EL (cell line): Measurements from ENCODE around the gene SPARCL1.
A peak's percentile ranks its signal among the peaks of the same experiment; 100 is the strongest.
"Not testable (repeated sequence)": the region's sequence is repeated elsewhere in the genome, so short reads cannot be mapped to it uniquely, and the experiment has no call there.

Source experiments
- DNase-seq: peaks from one replicate; pipeline ENCODE4 v3.0.0-alpha.2; 2016

Gene SPARCL1, protein sequence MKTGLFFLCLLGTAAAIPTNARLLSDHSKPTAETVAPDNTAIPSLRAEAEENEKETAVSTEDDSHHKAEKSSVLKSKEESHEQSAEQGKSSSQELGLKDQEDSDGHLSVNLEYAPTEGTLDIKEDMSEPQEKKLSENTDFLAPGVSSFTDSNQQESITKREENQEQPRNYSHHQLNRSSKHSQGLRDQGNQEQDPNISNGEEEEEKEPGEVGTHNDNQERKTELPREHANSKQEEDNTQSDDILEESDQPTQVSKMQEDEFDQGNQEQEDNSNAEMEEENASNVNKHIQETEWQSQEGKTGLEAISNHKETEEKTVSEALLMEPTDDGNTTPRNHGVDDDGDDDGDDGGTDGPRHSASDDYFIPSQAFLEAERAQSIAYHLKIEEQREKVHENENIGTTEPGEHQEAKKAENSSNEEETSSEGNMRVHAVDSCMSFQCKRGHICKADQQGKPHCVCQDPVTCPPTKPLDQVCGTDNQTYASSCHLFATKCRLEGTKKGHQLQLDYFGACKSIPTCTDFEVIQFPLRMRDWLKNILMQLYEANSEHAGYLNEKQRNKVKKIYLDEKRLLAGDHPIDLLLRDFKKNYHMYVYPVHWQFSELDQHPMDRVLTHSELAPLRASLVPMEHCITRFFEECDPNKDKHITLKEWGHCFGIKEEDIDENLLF

DNA sequence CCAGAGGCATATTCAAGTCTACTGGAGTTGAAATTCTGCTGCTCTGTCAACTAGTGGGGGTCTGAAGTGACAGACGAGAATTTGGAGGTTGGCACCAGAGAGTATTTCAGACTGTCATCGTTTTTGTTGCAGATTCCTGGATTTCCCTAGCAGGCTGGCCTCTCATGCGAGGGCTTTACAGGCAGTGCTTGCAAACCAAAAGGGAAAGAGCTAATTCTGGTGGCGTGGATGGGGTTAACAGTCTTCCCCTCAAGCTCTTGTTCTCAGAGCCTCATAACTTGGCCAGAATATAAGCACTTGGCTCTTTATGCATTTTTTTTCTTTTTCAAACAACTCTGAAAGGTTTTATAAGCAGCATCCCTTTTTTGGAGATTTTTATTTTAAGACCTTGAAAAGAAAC, at the start of gene SPARCL1:
Gene SPARCL1 (minus strand): TSS at position 190 of the 400 bp plus-strand sequence. CDS start 29,802 bp downstream, outside the sequence.
- no peak for DNase-seq

DNA sequence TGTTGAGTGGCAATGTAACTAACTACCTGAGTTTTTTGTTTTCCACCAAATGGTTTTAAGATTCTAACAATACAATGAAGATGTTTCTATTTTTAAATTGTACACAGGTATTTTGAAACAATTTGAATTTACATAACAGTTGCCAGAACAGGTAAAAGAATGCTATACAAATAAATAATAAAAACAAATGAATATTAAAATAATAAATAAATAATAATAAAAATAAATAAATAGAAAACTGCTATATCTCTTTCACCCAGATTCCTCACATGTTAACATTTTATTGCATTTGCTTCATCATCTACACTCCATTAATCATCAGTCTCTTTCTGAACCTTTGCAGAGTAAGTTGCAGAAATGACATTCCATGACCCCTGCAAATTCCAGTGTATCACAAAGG, 46.8 kb upstream of the SPARCL1 start:
- no peak for DNase-seq

DNA sequence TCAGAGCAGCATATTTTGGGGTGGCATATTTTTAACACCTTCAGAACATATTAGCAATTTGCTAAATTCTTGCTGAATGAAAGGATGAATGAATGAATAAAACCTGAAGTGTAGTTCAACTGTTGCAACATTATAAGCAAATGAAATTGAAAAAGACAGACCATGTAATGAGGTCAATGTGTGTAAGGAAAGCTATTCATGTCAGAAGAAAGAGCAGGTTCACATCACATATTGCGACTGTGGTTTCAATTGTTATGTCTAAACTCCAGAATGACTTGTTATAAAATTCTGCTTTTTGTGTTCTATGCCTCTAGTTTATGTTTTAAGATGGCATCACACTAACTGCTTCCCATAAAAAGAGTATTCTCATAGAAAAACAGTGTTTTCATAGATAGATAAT, 46.2 kb upstream of the SPARCL1 start:
- DNase-seq = no peak

DNA sequence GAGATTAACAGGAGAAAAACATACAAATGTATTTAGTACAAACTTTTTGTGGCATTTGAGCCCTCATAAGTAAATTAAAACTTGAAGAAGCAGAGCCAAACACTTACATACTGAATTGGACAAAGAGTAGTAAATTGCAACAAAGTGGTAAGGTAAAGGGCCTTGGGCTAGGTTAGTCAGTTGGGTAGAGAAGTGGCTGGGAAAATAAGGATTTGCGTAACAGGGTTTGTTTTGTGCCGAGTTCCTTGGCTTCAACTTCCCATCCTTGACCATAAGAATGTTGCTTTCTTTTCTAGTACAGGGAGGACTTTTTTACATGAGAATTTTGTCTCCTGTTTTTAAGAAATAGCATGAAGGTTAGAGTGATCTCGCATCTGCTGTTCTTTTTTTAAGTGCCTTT, 45.8 kb upstream of the SPARCL1 start:
- DNase-seq = peak; percentile 55

DNA sequence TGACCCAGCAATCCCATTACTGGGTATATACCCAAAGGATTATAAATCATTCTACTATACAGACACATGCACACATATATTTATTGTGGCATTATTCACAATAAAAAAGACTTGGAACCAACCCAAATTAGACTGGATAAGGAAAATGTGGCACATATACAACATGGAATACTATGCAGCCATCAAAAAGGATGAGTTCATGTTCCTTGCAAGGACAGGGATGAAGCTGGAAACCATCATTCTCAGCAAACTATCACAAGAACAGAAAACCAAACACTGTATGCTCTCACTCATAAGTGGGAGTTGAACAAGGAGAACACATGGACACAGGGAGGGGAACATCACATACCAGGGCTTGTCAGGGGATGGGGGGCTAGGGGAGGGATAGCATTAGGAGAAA, 45.2 kb upstream of the SPARCL1 start:
- DNase-seq = not testable (repeated sequence)

DNA sequence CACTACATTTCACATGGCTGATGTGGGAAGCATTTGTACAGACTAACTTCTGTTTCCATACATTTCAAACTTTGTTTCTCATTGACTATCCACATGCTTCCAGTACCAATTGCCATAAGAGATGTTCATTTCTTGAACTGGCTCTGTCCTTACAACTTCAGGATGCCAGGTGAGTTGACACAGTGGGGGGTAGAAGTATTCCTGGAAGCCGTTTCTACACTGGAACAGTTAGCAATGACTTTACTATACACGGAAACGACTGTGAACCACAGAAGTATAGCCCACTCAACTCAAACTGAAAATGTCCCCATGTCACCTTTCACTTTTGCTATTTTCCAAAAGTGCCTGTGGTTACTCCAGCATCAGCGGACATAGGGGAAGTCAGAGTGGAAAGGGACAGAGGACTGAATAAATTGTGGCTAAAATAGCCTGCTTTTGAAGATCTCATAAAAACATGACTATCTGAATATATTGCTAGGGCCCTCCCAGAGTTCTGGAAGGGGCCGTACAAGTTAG, 41.2 kb upstream of the SPARCL1 start:
- no peak for DNase-seq

DNA sequence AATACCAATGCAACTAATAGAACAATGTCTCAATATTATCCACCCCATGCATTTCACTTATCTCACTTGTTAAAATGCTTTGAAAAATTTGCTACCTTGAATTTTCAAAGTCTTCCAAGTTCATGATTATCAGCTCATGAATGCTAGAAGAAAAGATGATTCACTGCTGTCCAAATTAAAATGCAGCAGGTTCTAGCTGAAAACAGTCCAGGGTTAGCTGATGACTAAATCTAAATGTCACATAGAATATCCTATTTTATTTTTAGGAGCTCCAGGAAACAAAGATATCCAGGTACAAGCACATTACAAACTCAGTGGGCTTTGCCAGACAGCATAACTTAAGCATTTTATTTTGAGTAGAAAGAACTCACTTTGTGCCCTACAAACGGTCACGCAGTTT, 38.0 kb upstream of the SPARCL1 start:
- no peak for DNase-seq

DNA sequence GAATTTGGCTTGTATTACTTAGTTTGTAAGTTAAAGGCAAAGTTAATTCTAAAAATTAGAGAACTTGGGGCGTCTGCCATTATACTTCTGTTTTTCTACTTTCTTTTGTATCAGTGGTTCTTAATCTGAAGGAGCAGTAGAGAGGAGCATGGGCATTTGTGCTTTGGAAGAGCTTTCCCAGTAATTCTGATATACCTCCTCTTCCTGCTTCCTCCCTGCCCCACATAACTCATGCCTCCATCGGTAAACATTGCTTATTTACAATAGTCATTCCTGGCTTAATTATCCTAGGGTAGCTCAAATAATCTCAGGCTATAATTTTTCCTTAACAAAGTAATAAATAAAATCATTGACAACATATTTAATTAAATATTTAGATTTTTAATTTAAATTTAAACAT, 37.1 kb upstream of the SPARCL1 start:
- DNase-seq = no peak

DNA sequence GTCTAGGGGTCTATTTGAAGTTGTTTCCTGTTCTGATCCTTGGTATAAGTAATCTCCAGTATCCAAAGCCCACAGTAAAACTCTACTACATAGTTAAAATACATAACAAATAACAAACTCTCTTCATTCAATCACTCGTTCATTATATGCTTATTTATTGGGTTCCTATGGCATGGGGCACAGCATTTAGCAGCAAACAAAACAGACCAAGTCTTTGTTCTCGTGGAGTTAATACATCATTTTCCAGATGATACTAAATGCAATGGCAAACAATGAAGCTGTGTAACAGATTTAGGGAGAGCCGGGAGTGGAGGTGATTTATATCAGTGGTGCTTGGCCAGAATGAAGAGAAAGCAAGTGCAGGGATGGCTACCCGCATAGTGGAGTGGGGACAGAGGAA, 36.6 kb upstream of the SPARCL1 start:
- no peak for DNase-seq

DNA sequence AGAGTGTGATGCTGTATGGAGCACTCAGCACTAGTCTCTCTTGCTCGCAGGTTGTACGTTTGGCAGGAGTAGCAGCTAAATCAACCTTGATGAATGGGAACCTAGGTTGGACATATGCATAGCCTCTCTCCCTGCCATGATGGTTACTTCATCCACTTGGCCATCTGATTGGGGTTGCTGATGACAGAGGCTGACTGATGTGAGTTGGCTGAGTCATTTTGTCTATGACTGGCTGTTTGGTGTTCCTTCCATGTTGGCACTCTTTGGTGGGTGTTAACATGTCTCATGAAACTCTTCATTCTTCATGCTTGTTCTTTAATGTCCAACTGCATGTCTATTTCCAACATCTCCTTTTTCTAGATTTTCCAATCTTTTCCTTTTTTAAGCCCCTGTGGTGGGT, 31.6 kb upstream of the SPARCL1 start:
- DNase-seq = no peak

DNA sequence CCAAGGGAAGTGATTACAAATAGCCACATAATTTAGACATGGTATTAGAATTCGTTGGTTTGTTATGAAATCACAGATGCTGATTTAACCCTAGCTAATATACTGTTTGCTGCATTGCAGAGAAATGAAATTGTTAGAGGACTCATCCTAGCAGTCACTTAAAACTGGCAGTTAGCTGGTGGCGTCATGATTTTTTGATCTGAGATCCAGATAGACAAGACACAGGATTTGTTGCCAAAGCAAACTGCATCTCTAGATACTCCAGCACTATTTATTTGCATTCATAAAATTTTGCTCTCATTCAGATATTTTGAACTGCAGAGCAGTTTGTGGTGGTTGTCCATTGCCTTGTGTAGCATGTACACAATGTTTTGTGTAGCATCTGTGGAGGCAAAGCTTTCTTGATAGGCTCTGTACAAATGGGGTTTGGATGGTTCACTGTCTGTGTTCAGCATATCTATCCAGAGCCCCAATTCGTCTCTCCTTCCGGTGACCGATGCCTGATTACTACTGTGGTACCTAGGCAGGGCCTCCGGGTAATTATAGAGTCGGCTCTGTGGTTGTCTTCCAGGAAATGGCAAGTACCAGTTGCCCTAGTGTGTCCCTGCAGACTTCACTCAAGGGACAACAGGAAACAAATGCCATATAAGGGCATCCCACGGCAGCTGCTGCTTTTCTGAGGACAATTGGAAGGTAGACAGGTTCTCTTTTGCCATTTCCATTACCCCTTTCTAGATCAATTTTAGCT, 30.1 kb upstream of the SPARCL1 start:
- DNase-seq = peak; percentile 23

DNA sequence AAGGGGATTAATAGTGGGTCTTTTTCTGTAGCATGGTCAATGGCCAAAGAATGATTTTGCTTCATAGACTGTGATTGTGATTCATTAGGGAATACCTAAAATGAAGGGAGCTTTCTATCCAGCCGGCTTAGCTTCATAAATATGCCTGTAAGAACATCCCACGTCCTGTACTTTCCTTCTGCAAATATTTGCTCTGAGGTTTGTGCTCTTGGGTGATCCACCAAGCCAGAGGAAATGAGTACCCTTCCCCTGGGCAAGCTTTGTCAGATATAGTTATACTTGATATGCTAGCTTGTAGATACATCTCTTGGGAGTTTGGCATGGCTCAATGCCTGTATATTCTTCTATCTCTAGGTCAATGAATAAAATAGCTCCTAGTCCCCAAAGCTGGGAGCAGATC, 28.2 kb upstream of the SPARCL1 start:
- no peak for DNase-seq

DNA sequence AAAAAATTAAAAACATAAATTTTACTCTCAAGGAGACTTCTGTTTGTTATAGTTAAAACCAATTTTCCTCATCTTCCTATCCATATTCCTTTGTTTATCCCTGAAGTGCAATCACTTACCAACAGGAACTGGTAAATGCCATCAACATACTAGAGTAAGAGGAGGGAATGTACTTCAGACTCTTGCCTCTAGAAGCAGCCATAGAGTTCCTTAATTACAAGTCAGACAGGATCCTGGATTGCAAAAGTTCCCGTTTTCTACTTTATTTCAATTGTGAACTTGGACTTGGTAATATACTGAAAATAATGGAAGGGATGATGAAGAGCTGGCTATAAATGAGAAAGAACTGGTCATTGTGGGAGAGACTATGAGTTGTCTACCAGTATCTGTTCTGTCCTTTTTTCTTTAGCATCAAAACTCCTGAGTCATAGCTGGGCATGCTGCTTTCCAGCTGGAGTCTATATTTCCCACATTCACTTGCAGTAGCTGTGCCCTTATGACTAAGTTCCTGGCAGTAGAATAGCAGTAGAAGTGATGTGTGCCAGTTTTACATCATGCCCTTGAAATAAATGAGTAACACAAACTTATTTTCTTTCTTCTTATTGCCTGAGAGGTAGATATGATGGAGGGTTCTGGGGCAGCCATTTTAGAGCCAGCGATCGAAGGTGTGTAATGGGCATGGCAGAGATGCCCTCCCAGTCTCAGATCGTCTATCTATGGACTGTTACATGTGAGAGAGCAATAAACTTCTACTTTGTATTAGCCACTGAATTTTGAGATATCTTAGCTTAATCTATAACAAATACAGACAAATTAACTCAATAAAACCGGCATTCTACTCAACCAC, 26.8 kb upstream of the SPARCL1 start:
- peak; percentile 84 for DNase-seq

DNA sequence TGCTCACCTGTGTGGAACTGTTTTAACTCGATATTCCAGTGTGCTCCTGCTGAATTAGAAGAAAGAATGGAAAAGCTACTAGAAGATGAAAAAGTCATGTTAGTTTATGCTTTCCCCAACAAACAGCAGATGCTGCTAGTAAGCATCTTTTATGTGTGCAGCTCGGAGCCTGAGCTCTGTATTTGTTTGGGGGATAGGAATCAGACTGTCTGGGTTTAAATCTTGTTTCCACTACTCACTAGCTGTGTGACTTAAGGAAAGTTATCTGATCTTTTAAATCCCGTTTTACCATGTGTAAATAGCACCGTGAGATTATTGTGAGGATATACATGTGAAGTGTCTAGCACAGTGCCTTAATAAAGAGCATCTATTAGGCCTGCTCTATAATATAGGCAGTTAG, 24.0 kb upstream of the SPARCL1 start:
- no peak for DNase-seq

DNA sequence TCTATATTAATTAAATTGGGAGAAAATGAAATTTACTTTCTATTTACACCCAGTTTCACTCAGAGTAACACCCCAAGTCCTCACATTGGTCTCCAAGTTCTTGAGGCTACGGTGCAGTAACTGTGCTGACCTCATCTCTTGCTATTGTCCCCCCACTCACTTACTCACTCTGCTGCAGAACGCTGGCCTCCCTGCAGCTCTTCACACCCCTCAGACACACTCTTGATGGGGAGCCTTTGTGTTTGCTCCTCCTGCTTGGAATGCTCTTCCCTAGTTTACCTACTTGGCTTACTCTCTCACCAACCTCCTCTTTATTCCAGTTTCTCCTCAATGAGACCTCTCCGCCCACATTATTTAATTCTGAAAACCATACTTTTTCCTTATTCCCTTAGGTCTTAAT, 22.2 kb upstream of the SPARCL1 start:
- no peak for DNase-seq

DNA sequence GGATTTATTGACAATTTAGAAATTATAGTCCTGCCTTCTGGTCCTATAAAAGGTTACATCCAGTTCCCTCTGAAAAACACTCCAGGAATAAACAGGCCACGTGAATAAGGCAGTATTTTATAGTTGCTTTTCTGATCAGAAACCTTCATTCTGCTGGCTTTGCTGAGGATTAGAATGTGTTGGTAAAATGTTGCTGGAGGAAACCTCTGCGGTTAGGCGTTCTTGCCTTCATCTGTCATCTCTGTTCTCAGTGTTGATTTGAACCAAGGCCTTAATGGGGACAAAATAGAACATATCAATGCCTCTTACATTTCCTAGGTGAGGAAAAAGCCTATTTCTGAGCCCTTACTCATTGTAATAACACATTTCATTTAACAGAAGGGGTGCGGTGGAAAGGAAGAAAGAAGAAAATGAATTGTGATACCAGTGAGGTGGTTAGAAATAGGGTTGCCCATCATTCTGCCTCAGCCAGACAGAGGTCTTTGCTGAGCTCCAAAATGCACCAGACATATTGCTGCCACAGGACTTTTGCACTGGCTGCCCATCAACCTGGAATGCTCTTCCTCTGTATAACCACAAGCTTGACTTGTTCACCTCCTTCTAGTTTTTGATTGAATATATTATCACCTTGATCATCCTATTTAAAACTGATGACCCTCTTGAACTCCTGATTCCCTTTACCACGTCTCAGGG, 18.0 kb upstream of the SPARCL1 start:
- no peak for DNase-seq

DNA sequence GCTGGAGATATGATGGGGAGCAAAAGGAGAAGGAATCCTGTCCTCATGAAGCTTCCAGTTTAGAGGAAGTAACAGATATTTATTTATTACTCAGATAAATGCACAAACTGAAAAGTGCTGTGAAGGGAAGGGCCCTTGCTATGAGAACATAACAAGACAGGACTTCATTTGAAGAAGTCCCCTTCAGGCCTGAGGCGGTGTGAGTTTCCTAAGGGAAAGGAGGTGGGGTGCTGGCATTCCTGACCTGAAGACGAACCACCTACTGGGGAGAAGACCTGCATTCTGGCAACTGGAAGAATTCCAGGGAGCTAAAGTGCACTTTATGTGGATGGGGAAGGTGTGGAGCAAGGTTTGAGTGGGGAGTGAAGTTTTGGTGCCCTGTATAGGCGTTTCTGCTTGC, 15.9 kb upstream of the SPARCL1 start:
- DNase-seq = no peak

DNA sequence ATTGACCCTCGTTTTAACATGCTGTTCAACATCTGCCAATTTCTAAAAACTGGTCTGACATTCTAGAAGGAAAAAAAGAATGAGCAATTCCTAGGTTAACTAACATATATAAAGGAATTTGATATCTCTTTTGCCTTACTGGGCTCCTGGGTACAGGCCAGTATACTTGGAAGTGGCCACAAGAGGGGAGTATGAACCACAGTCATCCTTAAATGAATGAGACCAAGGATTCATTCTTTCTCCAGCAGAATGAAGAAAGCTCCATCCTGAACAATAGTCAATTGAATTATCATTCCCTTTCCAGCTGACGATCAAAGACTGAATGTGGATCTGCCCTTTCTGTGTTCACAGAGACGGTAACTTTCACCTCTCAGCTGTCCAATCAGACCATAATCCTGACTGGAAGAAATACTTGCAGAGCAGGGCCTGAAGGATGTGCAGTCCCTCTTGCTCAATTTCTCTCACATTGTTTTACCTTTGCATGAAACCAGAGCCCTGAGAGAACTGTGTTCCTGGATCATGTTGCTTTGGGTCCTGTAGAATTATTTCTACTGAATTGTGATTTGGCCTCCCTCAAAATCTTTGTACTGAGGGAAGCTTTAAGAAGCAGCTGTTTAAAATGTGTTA, 14.8 kb upstream of the SPARCL1 start:
- peak; percentile 55 for DNase-seq

DNA sequence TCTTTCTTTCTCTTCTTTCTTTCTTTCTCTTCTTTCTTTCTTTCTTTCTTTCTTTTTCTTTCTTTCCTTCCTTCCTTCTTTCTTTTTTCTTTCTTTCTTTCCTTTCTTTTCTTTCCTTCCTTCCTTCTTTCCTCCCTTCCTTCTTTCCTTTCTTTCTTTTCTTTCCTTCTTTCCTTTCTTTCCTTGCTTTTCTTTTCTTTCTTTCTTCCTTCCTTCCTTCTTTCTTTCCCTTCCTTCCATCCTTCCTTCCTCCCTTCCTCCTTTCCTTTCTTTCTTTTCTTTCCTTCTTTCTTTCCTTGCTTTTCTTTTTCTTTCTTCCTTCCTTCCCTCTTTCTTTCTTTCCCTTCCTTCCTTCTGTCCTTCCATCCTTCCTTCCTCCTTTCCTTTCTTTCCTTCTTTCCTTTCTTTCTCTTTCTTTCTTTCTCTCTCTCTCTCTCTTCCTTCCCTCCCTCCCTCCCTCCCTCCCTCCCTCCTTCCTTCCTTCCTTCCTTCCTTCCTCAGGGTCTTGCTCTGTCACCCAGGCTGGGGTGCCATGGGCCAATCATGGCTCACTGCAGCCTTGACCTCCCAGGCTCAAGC, 13.6 kb upstream of the SPARCL1 start:
- no peak for DNase-seq

DNA sequence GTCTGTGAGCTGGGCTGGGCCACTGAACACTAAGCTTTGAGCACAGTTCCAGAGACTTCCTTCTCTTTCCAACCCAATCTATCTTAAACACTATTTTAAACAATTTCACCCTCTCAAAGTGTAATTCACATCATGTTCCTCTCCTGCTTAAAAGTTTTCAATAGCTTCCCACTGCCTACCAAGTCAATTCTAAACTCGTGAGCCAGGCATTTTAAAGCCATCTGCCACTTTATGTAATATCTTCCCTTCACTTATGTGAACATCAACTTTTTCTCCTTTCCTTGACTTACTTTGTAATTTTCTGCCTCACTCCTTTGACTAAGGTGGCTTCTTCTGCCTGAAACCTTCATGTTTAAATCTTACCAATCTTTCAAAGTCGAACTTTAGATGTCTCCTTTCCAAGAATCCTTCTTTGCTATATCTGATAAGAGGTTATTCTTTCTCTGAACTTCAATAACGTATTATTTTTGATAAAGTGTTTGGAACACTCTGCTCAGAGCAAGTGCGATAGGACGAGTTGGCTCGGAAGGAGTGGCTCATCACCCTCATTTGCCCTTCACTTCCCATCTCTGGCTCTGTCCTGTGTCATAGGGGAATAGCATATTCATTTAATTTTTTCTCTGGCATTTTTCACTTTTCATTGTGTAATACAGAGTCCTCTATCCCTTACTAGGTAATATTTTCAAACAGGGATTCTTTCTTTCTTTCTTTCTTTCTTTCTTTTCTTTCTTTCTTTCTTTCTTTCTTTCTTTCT, 13.0 kb upstream of the SPARCL1 start:
- no peak for DNase-seq
